ENCODE data around the gene OSBPL7.

DNA sequence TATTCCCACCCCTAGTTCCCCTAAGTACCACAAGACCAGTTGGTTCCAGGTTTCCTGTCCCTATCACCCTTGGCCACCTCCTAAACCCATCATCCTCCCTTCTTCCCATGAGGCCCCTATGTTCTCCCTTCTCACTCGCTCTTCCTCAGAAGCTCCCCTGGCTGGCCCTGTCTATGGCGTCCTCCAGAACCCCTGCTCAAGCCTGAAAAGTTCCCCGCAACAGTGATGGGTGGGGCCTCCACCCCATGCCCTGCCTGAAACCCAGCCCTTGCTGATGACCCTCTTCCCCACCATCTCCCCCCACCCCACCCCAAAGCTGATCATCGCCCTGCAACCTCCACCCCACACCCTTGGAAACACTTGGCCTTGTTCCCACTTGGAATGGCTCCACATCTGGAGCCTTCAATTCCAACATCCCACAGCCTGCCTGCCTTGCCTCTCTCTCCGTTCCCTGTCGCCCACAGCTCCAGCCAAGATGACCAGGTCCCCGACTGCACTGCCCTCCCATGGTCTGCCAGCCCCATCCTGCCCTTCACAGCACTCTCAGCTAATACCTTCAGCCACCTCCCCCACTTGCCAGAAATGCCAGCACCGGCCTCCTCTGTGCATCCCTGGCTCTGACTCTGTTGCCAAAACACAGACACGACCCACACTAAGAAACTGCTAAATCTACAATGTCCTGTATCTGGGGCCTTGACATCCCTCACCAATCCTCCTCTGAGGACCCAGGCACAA is 10.5 kb downstream of the OSBPL7 start:
- TF ChIP-seq, protein P1, sequence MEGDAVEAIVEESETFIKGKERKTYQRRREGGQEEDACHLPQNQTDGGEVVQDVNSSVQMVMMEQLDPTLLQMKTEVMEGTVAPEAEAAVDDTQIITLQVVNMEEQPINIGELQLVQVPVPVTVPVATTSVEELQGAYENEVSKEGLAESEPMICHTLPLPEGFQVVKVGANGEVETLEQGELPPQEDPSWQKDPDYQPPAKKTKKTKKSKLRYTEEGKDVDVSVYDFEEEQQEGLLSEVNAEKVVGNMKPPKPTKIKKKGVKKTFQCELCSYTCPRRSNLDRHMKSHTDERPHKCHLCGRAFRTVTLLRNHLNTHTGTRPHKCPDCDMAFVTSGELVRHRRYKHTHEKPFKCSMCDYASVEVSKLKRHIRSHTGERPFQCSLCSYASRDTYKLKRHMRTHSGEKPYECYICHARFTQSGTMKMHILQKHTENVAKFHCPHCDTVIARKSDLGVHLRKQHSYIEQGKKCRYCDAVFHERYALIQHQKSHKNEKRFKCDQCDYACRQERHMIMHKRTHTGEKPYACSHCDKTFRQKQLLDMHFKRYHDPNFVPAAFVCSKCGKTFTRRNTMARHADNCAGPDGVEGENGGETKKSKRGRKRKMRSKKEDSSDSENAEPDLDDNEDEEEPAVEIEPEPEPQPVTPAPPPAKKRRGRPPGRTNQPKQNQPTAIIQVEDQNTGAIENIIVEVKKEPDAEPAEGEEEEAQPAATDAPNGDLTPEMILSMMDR (IDR thresholded peaks at IDR 0.05) = no peak
- no peak for TF ChIP-seq EZH2 (IDR thresholded peaks at IDR 0.05; ENCODE audit: borderline replicate concordance, insufficient read depth, low read depth, low read length, poor library complexity, severe bottlenecking)
